SK-N-SH treated with all-trans-retinoic acid at 6 μM for 48 hours (cell line): ENCODE results near the gene ADIPOR1.

ENCODE experiments used
- ARNTL ChIP-seq: fragments of 450-650 bp; formaldehyde crosslinking; IDR thresholded peaks from 2 replicates; pipeline ENCODE4 v1.5.0; 2020; ENCODE audit warnings: low read depth, mild to moderate bottlenecking, moderate library complexity, borderline replicate concordance
- BACH2 ChIP-seq: fragments of 250-450 bp; sonication (Bioruptor Pico); IDR thresholded peaks from 2 replicates; pipeline ENCODE4 v1.9.0; 2021; ENCODE audit warnings: mild to moderate bottlenecking, borderline replicate concordance
- CSDC2 ChIP-seq: fragments of 250-450 bp; sonication (Bioruptor Pico); IDR thresholded peaks from 2 replicates; pipeline ENCODE4 v1.5.0; 2020; ENCODE audit warnings: mild to moderate bottlenecking, moderate library complexity
- CSRNP3 ChIP-seq: fragments of 250-450 bp; sonication (Bioruptor Pico); IDR thresholded peaks from 2 replicates; pipeline ENCODE4 v1.5.1; 2021; ENCODE audit warnings: mild to moderate bottlenecking, moderate library complexity
- ISL1 ChIP-seq: fragments of 250-450 bp; sonication (Bioruptor Pico); IDR thresholded peaks from 2 replicates; pipeline ENCODE4 v2.1.2; 2022; ENCODE audit warnings: mild to moderate bottlenecking, moderate library complexity
- OSR1 ChIP-seq: fragments of 250-450 bp; sonication (Bioruptor Pico); IDR thresholded peaks from 2 replicates; pipeline ENCODE4 v1.8.0; 2022; ENCODE audit warnings: moderate library complexity, mild to moderate bottlenecking, inconsistent platforms
- PPARA ChIP-seq: fragments of 250-450 bp; sonication (Bioruptor Pico); IDR thresholded peaks from 2 replicates; pipeline ENCODE4 v1.5.0; 2020; ENCODE audit warnings: mild to moderate bottlenecking, borderline replicate concordance
- SNAI2 ChIP-seq: fragments of 250-450 bp; sonication (Bioruptor Pico); IDR thresholded peaks from 2 replicates; pipeline ENCODE4 v1.5.0; 2020; ENCODE audit warnings: mild to moderate bottlenecking, moderate library complexity
- TCF4 ChIP-seq: fragments of 250-450 bp; sonication (Bioruptor Pico); IDR thresholded peaks from 2 replicates; pipeline ENCODE4 v1.8.0; 2021; ENCODE audit warnings: mild to moderate bottlenecking, moderate library complexity, borderline replicate concordance
- ZC3H10 ChIP-seq: fragments of 250-450 bp; sonication (Bioruptor Pico); IDR thresholded peaks from 2 replicates; pipeline ENCODE4 v1.5.1; 2021; ENCODE audit warnings: mild to moderate bottlenecking, moderate library complexity
- TF ChIP-seq, protein P1 (sequence below): fragments of 250-450 bp; sonication (Bioruptor Pico); IDR thresholded peaks from 2 replicates; pipeline ENCODE4 v1.5.1; 2020; ENCODE audit warnings: low read depth, mild to moderate bottlenecking, moderate library complexity

DNA sequence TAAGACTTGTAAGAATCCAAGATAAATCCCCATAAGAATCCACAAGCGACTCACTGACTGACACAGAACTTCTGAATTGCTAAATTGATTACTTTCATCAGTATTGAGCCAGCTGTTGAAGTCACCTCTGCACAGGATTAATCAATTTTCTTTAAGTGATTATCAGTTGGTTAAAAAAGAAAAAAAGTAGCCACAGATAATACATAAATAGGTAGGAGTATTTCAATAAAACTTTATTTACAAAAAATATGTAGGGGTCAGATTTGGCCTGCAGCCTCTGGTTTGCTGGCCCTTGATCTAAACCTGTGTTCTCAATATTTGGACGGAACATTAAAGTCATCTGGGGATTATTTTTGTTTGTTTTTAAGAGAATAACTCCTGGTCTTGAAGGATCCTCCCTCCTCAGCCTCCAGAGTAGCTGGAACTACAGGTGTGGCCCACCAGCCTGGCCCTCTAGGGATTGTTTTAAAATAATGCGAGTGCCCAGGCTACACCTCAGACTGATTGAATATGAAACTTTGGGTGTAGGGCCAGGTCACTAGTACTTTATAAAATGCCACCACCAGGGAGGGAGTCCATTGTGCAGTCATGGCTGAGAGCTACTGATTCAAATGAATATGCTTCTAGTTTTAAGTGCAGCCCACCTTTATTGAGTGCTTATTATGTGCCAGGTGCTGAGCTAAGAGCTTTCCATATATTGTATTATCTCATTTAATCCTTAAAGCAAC, 42.3 kb upstream of the ADIPOR1 start:
- TF ChIP-seq CSDC2 (CRISPR knock-in tag) (no peak), ARNTL (CRISPR knock-in tag) (no peak), CSRNP3 (CRISPR knock-in tag) (no peak), PPARA (CRISPR knock-in tag) (no peak), ISL1 (CRISPR knock-in tag) (no peak), OSR1 (CRISPR knock-in tag) (no peak), SNAI2 (CRISPR knock-in tag) (no peak), BACH2 (CRISPR knock-in tag) (no peak), TCF4 (no peak), ZC3H10 (CRISPR knock-in tag) (no peak)
- TF ChIP-seq, protein P1, sequence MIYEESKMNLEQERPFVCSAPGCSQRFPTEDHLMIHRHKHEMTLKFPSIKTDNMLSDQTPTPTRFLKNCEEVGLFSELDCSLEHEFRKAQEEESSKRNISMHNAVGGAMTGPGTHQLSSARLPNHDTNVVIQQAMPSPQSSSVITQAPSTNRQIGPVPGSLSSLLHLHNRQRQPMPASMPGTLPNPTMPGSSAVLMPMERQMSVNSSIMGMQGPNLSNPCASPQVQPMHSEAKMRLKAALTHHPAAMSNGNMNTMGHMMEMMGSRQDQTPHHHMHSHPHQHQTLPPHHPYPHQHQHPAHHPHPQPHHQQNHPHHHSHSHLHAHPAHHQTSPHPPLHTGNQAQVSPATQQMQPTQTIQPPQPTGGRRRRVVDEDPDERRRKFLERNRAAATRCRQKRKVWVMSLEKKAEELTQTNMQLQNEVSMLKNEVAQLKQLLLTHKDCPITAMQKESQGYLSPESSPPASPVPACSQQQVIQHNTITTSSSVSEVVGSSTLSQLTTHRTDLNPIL (CRISPR knock-in tag) = no peak
